SK-N-SH treated with all-trans-retinoic acid at 6 μM for 48 hours (cell line): ENCODE results near the gene TTC39B.

ENCODE experiments used
- ATAC-seq: fragments of 200-7000 bp; cut with Tn5 transposase; 3 replicates; pipeline ENCODE4 v1.9.1; 2020; ENCODE audit warnings: mild to moderate bottlenecking, moderate library complexity
- ISL1 ChIP-seq: fragments of 250-450 bp; sonication (Bioruptor Pico); IDR thresholded peaks from 2 replicates; pipeline ENCODE4 v2.1.2; 2022; ENCODE audit warnings: mild to moderate bottlenecking, moderate library complexity
- PATZ1 ChIP-seq: fragments of 250-450 bp; sonication (Bioruptor Pico); IDR thresholded peaks from 2 replicates; pipeline ENCODE4 v1.8.0; 2020; ENCODE audit warnings: mild to moderate bottlenecking, moderate library complexity, borderline replicate concordance
- POU6F1 ChIP-seq: fragments of 250-450 bp; sonication (Bioruptor Pico); IDR thresholded peaks from 2 replicates; pipeline ENCODE4 v1.8.0; 2021; ENCODE audit warnings: low read depth, mild to moderate bottlenecking, moderate library complexity, borderline replicate concordance
- PPARA ChIP-seq: fragments of 250-450 bp; sonication (Bioruptor Pico); IDR thresholded peaks from 2 replicates; pipeline ENCODE4 v1.5.0; 2020; ENCODE audit warnings: mild to moderate bottlenecking, borderline replicate concordance
- RARB ChIP-seq: fragments of 250-450 bp; sonication (Bioruptor Pico); IDR thresholded peaks from 2 replicates; pipeline ENCODE4 v1.8.0; 2021; ENCODE audit warnings: mild to moderate bottlenecking, moderate library complexity
- TCF4 ChIP-seq: fragments of 250-450 bp; sonication (Bioruptor Pico); IDR thresholded peaks from 2 replicates; pipeline ENCODE4 v1.8.0; 2021; ENCODE audit warnings: mild to moderate bottlenecking, moderate library complexity, borderline replicate concordance
- TOX ChIP-seq: fragments of 250-450 bp; sonication (Bioruptor Pico); IDR thresholded peaks from 2 replicates; pipeline ENCODE4 v1.8.0; 2021; ENCODE audit warnings: mild to moderate bottlenecking, moderate library complexity, borderline replicate concordance
- ZC3H10 ChIP-seq: fragments of 250-450 bp; sonication (Bioruptor Pico); IDR thresholded peaks from 2 replicates; pipeline ENCODE4 v1.5.1; 2021; ENCODE audit warnings: mild to moderate bottlenecking, moderate library complexity
- ZNF8 ChIP-seq: fragments of 450-650 bp; formaldehyde crosslinking; IDR thresholded peaks from 2 replicates; pipeline ENCODE4 v1.5.0; 2020; ENCODE audit warnings: mild to moderate bottlenecking, moderate library complexity
- TF ChIP-seq, protein P1 (sequence below): fragments of 250-450 bp; sonication (Bioruptor Pico); IDR thresholded peaks from 2 replicates; pipeline ENCODE4 v1.5.1; 2020; ENCODE audit warnings: low read depth, mild to moderate bottlenecking, moderate library complexity

TTC39B gene

GRCh38 chr9:15115041-15115440, 192.0 kb downstream of the TTC39B start:
- TF ChIP-seq PPARA (CRISPR knock-in tag): no peak
- TF ChIP-seq ISL1 (CRISPR knock-in tag): no peak
- no peak for TF ChIP-seq ZNF8 (CRISPR knock-in tag)
- TF ChIP-seq ZC3H10: no peak
- no peak for TF ChIP-seq POU6F1
- no peak for TF ChIP-seq RARB (CRISPR knock-in tag)
- no peak for TF ChIP-seq TCF4 (CRISPR knock-in tag)
- TF ChIP-seq PATZ1 (CRISPR knock-in tag): no peak
- no peak for TF ChIP-seq TOX (CRISPR knock-in tag)
- TF ChIP-seq, protein P1, sequence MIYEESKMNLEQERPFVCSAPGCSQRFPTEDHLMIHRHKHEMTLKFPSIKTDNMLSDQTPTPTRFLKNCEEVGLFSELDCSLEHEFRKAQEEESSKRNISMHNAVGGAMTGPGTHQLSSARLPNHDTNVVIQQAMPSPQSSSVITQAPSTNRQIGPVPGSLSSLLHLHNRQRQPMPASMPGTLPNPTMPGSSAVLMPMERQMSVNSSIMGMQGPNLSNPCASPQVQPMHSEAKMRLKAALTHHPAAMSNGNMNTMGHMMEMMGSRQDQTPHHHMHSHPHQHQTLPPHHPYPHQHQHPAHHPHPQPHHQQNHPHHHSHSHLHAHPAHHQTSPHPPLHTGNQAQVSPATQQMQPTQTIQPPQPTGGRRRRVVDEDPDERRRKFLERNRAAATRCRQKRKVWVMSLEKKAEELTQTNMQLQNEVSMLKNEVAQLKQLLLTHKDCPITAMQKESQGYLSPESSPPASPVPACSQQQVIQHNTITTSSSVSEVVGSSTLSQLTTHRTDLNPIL (CRISPR knock-in tag): no peak
- ATAC-seq: no peak
